ENCODE measurements around the gene CDH15.

GRCh38 chr16:89166696-89167424 lies 4.7 kb upstream of the CDH15 start:
- TF ChIP-seq POLR2A (IDR thresholded peaks at IDR 0.05): no peak
- TF ChIP-seq, protein P1, sequence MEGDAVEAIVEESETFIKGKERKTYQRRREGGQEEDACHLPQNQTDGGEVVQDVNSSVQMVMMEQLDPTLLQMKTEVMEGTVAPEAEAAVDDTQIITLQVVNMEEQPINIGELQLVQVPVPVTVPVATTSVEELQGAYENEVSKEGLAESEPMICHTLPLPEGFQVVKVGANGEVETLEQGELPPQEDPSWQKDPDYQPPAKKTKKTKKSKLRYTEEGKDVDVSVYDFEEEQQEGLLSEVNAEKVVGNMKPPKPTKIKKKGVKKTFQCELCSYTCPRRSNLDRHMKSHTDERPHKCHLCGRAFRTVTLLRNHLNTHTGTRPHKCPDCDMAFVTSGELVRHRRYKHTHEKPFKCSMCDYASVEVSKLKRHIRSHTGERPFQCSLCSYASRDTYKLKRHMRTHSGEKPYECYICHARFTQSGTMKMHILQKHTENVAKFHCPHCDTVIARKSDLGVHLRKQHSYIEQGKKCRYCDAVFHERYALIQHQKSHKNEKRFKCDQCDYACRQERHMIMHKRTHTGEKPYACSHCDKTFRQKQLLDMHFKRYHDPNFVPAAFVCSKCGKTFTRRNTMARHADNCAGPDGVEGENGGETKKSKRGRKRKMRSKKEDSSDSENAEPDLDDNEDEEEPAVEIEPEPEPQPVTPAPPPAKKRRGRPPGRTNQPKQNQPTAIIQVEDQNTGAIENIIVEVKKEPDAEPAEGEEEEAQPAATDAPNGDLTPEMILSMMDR (IDR thresholded peaks at IDR 0.05): no peak

All from Peyer's patch (tissue), 4 donors.